Smooth muscle cell (in vitro differentiated cells): ENCODE measurements around the gene HMX3. TPM values are rescaled to one million over a fixed set of nuclear protein-coding genes. Genes with fewer than 3 reads are reported as not detected.

ENCODE experiments used
- DNase-seq: peaks from one replicate; lab custom pipeline; 2025; ENCODE audit not compliant: unreplicated experiment; lab: John Stamatoyannopoulos, UW
- H2AFZ ChIP-seq: fragments of 200-600 bp; sonication (generic); 2 replicates; pipeline ENCODE4 v1.6.0; 2016; ENCODE audit warnings: antibody characterized with exemption, low read depth, mild to moderate bottlenecking
- H3F3A ChIP-seq: fragments of 200-600 bp; sonication (generic); 2 replicates; pipeline ENCODE4 v1.6.0; 2017; ENCODE audit warnings: antibody characterized with exemption, low read depth
- H3K27ac ChIP-seq: fragments of 200-600 bp; sonication (generic); 2 replicates; pipeline ENCODE4 v1.5.1; 2016; ENCODE audit warnings: low read depth, mild to moderate bottlenecking
- H3K27me3 ChIP-seq: fragments of 200-600 bp; sonication (generic); 2 replicates; pipeline ENCODE4 v1.6.1; 2016; ENCODE audit warnings: low read depth, mild to moderate bottlenecking
- H3K36me3 ChIP-seq: fragments of 200-600 bp; sonication (generic); 2 replicates; pipeline ENCODE4 v1.5.1; 2016; ENCODE audit warnings: low read depth
- H3K4me1 ChIP-seq: fragments of 200-600 bp; sonication (generic); 2 replicates; pipeline ENCODE4 v1.5.1; 2016; ENCODE audit warnings: low read depth
- H3K4me2 ChIP-seq: fragments of 200-600 bp; sonication (generic); 2 replicates; pipeline ENCODE4 v1.6.0; 2016; ENCODE audit warnings: mild to moderate bottlenecking
- H3K4me3 ChIP-seq: fragments of 200-600 bp; sonication (generic); 2 replicates; pipeline ENCODE4 v1.5.1; 2016; ENCODE audit warnings: mild to moderate bottlenecking
- H3K79me2 ChIP-seq: fragments of 200-600 bp; sonication (generic); 2 replicates; pipeline ENCODE4 v1.6.0; 2016; ENCODE audit warnings: low read depth, mild to moderate bottlenecking
- H3K9ac ChIP-seq: fragments of 200-600 bp; sonication (generic); 2 replicates; pipeline ENCODE4 v1.6.0; 2016; ENCODE audit warnings: low read depth
- H3K9me3 ChIP-seq: fragments of 200-600 bp; sonication (generic); replicated peaks from 2 replicates; pipeline ENCODE4 v1.5.1; 2016; ENCODE audit warnings: low read depth
- H4K20me1 ChIP-seq: fragments of 200-600 bp; sonication (generic); 2 replicates; pipeline ENCODE4 v1.6.0; 2016; ENCODE audit warnings: low read depth
- CTCF ChIP-seq: fragments of 200-600 bp; sonication (generic); IDR thresholded peaks from 2 replicates; pipeline ENCODE4 v1.5.1; 2017; ENCODE audit warnings: borderline replicate concordance, mild to moderate bottlenecking, antibody characterized with exemption; ENCODE audit not compliant: insufficient read depth, poor library complexity, severe bottlenecking
- WGBS: methylation state at CpG from one replicate; pipeline ENCODE4 v1.1.7; 2016; ENCODE audit warnings: low lambda C conversion rate; 5-methylcytosine and 5-hydroxymethylcytosine counted together
- polyA plus RNA-seq: library from polyadenylated mRNA; unstranded; fragments of >200 nt; fragmentation: Nextera tagmentation; extraction: Ambion mirVana; gene quantifications from 2 replicates; pipeline ENCODE4 v1.2.1, GENCODE V29; 2016
- total RNA-seq: library from RNA; depleted of rRNA; stranded (reverse); fragments of >200 nt; gene quantifications from 2 replicates; pipeline ENCODE4 v1.2.3, GENCODE V29; 2014

HMX3 gene
- total and polyA plus RNA-seq, 2 experiments from 2014 or later: not detected

GRCh38 chr10:123157210-123157609 lies 21.4 kb downstream of the HMX3 start:
- TF ChIP-seq CTCF: no peak
- H3K9ac ChIP-seq: no peak overlapping the region
- no peaks in the 10 kb centered on the region for H3F3A ChIP-seq
- no peaks in the 10 kb centered on the region for H3K9me3 ChIP-seq
- no peak overlapping the region for H3K4me3 ChIP-seq
- peaks cover 14% of the 10 kb centered on the region for H3K4me1 ChIP-seq
- H4K20me1 ChIP-seq: peaks cover 71% of the 10 kb centered on the region
- 85% methylated on average over 3 of the region's 3 CpGs for WGBS
- no peak overlapping the region for H3K27ac ChIP-seq
- no peak overlapping the region for H3K4me2 ChIP-seq
- peaks cover 64% of the 10 kb centered on the region for H3K79me2 ChIP-seq
- peaks cover 12% of the 10 kb centered on the region for H3K27me3 ChIP-seq
- H3K36me3 ChIP-seq: peaks cover 16% of the 10 kb centered on the region
- no peak for DNase-seq
- no peak overlapping the region for H2AFZ ChIP-seq

GRCh38 chr10:123158682-123159081 lies 22.9 kb downstream of the HMX3 start:
- Histone ChIP-seq H3F3A (no peaks in the 10 kb centered on the region), H3K79me2 (peaks cover 64% of the 10 kb centered on the region), H3K27me3 (no peaks in the 10 kb centered on the region), H3K9me3 (no peaks in the 10 kb centered on the region), H3K4me1 (peaks cover 14% of the 10 kb centered on the region), H4K20me1 (peaks cover 75% of the 10 kb centered on the region), H3K36me3 (peaks cover 30% of the 10 kb centered on the region), H3K4me3 (no peak overlapping the region), H2AFZ (no peak overlapping the region), H3K4me2 (no peak overlapping the region), H3K27ac (no peak overlapping the region), H3K9ac (no peak overlapping the region)
- TF ChIP-seq CTCF: no peak
- WGBS: 90% methylated on average over 1 of the region's 1 CpG
- no peak for DNase-seq

GRCh38 chr10:123160311-123160980 lies 24.7 kb downstream of the HMX3 start:
- H2AFZ ChIP-seq: no peak overlapping the region
- H3K79me2 ChIP-seq: peaks cover 57% of the 10 kb centered on the region
- TF ChIP-seq CTCF: no peak
- no peak overlapping the region for H3K27ac ChIP-seq
- peaks cover 86% of the 10 kb centered on the region for H4K20me1 ChIP-seq
- no peaks in the 10 kb centered on the region for H3K9me3 ChIP-seq
- no peak overlapping the region for H3K4me3 ChIP-seq
- DNase-seq: no peak
- WGBS: 96% methylated on average over 11 of the region's 11 CpGs
- H3K27me3 ChIP-seq: no peaks in the 10 kb centered on the region
- H3F3A ChIP-seq: no peaks in the 10 kb centered on the region
- H3K4me1 ChIP-seq: peaks cover 8% of the 10 kb centered on the region
- H3K9ac ChIP-seq: no peak overlapping the region
- H3K36me3 ChIP-seq: peaks cover 39% of the 10 kb centered on the region
- no peak overlapping the region for H3K4me2 ChIP-seq

- 98% methylated on average over 2 of the region's 2 CpGs for WGBS
- no peak for TF ChIP-seq CTCF
- no peak overlapping the region for H3K9ac ChIP-seq
- peaks cover 31% of the 10 kb centered on the region for H3K36me3 ChIP-seq
- H3K79me2 ChIP-seq: peaks cover 19% of the 10 kb centered on the region
- peaks cover 65% of the 10 kb centered on the region for H4K20me1 ChIP-seq
- H3K4me3 ChIP-seq: no peak overlapping the region
- H3K4me1 ChIP-seq: no peaks in the 10 kb centered on the region
- no peak overlapping the region for H3K27ac ChIP-seq
- no peaks in the 10 kb centered on the region for H3F3A ChIP-seq
- no peaks in the 10 kb centered on the region for H3K27me3 ChIP-seq
- no peak for DNase-seq
- no peak overlapping the region for H2AFZ ChIP-seq
- H3K9me3 ChIP-seq: no peaks in the 10 kb centered on the region
- H3K4me2 ChIP-seq: no peak overlapping the region
Measured at GRCh38 chr10:123164319-123164718, 28.5 kb downstream of the HMX3 start.
